IgD-negative memory B cell (primary cell): ENCODE results near the gene SNRPB2. TPM values are rescaled to one million over a fixed set of nuclear protein-coding genes. Genes with fewer than 3 reads are reported as not detected.

ENCODE experiments used
- H3K27ac Mint-ChIP-seq, 3 donors: one replicate each; pipeline ENCODE4 v1.8.0; 2020 to 2022; ENCODE audit warnings: mild to moderate bottlenecking in 3 of 3, mixed read lengths in 3 of 3, moderate library complexity in 1 of 3
- H3K27me3 Mint-ChIP-seq: one replicate; pipeline ENCODE4 v1.8.0; 2021; ENCODE audit warnings: mixed read lengths
- H3K36me3 Mint-ChIP-seq: one replicate; pipeline ENCODE4 v1.8.0; 2020; ENCODE audit warnings: mild to moderate bottlenecking, mixed read lengths
- H3K4me1 Mint-ChIP-seq, 3 donors: one replicate each; pipeline ENCODE4 v1.8.0; 2020 to 2022; ENCODE audit warnings: mixed read lengths in 3 of 3, mild to moderate bottlenecking in 1 of 3
- H3K4me3 Mint-ChIP-seq, 4 donors: one replicate each; pipeline ENCODE4 v1.8.0; 2020 to 2022; ENCODE audit warnings: mild to moderate bottlenecking in 4 of 4, mixed read lengths in 4 of 4, moderate library complexity in 3 of 4
- H3K9me3 Mint-ChIP-seq, 3 donors: one replicate each; pipeline ENCODE4 v1.8.0; 2020 to 2021; ENCODE audit warnings: mixed read lengths in 3 of 3, mild to moderate bottlenecking in 1 of 3
- polyA plus RNA-seq: library from polyadenylated mRNA; unstranded; fragments of 300-500 nt; fragmentation: Illumina TruSeq; gene quantifications from one replicate; pipeline ENCODE4 v1.2.3, GENCODE V29; 2021

Gene SNRPB2
- polyA plus RNA-seq, 1 donor from 2014 or later = 82.4 TPM

DNA sequence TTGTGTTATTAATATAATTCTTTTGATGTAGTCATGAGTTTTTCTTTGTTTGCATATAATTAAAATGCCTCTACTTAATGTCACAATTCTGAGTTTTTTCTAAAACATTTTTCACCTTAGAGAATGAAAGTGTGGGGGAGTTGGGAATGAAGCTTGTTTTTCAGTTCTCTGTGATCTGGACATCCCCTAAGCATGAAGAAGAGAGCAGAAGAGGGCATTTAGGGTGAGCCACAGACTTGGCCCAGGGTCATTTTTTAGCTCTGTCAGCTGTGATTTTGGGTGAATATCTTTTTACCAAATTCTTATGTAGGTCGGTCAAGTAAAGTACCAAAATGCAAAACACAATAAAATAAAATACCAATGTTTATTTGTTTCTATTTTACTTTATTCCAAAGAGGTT is 22.3 kb downstream of the SNRPB2 start:
- H3K27ac Mint-ChIP-seq = no peak overlapping the region
- H3K9me3 Mint-ChIP-seq = peaks cover 0 to 6% (median 5%) of the 10 kb centered on the region in 3 donors
- peaks cover 19% of the 10 kb centered on the region for H3K27me3 Mint-ChIP-seq
- H3K4me1 Mint-ChIP-seq = no peaks in the 10 kb centered on the region
- H3K4me3 Mint-ChIP-seq = no peak overlapping the region
- peaks cover 2% of the 10 kb centered on the region for H3K36me3 Mint-ChIP-seq

DNA sequence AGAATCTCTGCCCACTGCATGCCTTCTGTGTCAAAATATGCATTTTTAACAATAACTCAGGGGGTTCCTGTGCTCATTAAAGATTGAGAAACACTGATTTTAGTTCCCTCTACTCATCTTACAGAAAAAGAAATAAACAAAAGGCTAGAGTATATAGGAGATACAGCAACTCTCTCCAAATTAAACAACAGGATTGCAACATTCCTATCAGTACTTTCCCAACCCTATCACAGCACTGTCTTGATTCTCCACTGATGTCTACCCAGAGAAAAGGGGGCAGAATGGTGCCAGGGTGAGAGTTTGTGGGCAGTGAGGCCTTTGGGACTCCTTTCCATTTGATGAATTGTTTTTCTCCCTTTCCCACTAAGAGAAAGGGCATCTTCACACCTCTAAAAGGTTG is 23.1 kb downstream of the SNRPB2 start:
- peaks cover 0 to 6% (median 5%) of the 10 kb centered on the region in 3 donors for H3K9me3 Mint-ChIP-seq
- no peak overlapping the region for H3K27ac Mint-ChIP-seq
- no peak overlapping the region for H3K4me3 Mint-ChIP-seq
- H3K36me3 Mint-ChIP-seq = peaks cover 2% of the 10 kb centered on the region
- H3K4me1 Mint-ChIP-seq = no peaks in the 10 kb centered on the region
- H3K27me3 Mint-ChIP-seq = peaks cover 22% of the 10 kb centered on the region

DNA sequence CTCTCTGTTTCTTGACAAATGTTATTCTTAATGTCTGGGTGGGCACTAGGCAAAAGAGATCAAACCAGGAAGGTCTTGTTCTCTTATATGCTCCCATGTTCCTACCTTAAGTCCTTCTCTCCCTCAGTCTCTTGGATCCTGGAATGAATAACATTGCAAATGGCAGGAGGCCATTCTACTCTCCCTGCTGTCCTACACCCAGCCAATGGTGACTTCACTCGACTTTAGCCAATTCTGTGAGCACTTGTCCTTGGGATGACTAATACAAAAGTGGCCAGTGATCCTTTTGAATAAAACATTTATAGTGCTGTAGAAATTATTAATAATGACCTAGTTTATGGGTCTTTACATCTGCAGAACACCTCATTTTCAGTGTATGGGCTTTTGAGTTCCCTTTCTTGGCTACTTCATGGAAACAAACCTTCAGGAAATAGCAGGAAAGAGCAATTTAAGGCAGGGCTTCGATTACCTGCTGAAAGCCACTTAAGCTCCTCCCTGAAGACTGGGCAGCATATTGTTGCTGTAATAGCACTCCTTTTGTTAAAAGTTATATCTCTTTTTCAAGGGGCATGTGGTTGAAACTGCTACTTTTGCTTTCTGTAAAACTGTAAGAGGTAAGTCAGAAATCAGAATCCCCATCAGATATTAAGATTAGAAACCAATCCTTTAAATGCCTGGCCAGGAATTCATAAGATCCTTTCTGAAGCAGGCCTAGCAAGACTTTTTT is 28.8 kb downstream of the SNRPB2 start:
- Mint-ChIP-seq H3K4me3 (no peak overlapping the region), H3K27ac (no peak overlapping the region), H3K36me3 (no peaks in the 10 kb centered on the region), H3K9me3 (peaks cover 0 to 5% (median 5%) of the 10 kb centered on the region in 3 donors), H3K4me1 (peaks cover 0 to 1% (median 0%) of the 10 kb centered on the region in 3 donors), H3K27me3 (peaks cover 17% of the 10 kb centered on the region)

DNA sequence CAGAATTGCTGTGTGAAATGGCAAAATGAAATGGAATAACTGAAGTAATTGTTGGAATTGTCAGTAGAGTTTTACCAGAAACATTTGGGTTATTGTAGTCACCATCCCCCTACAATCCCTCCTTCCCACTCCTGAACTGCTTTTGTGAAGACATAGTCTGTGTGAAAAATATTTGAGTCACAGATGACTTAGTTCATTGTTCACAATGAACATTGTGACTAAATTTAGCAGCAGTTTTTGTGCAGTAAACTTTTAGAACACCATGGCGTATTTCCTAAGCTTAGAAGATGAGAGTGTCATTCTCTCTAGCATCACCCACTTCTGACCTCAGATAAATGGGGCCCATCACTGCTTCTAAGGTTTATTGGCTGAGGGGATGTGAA is 29.3 kb downstream of the SNRPB2 start:
- no peak overlapping the region for H3K27ac Mint-ChIP-seq
- no peaks in the 10 kb centered on the region for H3K36me3 Mint-ChIP-seq
- peaks cover 0 to 1% (median 0%) of the 10 kb centered on the region in 3 donors for H3K4me1 Mint-ChIP-seq
- H3K27me3 Mint-ChIP-seq = peaks cover 19% of the 10 kb centered on the region
- no peak overlapping the region for H3K4me3 Mint-ChIP-seq
- peaks cover 0 to 5% (median 3%) of the 10 kb centered on the region in 3 donors for H3K9me3 Mint-ChIP-seq

DNA sequence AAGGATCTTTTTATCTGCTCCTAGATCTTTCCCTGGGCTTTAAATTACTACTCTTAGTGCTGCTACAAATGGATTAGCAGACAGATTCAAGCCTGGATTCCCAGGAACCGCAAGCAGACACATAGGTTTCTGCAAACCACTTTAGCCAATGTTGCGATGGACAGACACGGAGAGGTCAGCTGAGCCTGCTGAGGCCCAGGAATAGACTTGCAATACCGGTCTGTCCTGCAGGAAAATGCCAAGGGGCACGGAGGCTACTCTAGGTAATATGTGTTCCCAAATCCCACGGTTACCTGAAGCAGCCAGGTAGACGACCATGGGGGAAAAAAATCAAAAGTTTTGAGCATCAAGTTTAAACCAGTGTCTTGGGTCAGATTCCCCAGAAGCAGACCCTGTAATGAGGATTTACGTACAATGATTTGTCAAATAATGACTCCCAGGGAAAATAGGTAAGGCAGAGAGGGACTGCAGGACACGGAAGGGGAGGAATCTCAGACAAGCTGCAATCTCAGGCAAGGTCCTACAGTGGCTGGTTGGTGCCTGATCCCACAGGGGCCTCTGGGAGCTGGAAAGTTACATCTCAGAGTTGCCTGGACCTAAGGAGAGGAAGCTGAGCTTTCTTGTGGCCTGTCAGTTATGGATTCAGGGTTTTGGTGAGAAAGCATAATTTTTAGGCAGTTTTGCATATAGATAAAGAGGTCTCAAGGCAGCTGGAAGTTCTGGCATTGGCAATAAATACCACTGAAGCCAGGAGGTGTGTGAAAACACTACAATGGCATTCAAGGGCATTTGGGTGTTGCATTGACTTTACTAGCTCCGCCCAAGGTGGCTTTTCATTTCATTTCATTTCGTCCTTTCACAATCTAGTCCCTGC is 30.8 kb downstream of the SNRPB2 start:
- Mint-ChIP-seq H3K27me3 (peaks cover 21% of the 10 kb centered on the region), H3K36me3 (no peaks in the 10 kb centered on the region), H3K4me1 (peaks cover 0 to 1% (median 0%) of the 10 kb centered on the region in 3 donors), H3K9me3 (peaks cover 0 to 5% (median 0%) of the 10 kb centered on the region in 3 donors), H3K27ac (no peak overlapping the region), H3K4me3 (no peak overlapping the region)

DNA sequence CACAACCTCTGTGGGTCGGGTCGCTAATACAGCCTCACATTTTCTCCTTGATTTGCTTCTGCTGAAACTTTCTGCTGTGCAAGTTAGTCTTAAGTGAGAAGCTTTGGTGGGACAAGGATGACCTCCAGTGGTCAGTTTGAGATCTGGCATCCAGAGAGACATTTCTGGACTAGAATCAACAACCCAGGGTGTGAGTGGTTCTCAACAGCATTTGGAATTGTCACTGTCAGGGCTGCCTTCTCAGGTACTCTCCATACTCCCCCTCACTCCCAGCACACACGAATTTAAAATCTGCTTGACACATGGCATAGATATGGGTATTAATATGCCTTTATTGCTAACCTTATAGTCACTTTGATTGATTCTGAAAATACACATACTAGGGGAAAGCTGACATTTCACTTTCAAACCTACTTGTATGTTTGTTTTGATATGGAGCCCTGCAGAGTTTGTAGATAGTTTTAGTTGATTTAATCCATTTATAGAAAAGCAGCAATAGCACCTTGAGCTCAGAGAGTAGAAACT is 31.5 kb downstream of the SNRPB2 start:
- Mint-ChIP-seq H3K4me3 (no peak overlapping the region), H3K27me3 (peaks cover 21% of the 10 kb centered on the region)

DNA sequence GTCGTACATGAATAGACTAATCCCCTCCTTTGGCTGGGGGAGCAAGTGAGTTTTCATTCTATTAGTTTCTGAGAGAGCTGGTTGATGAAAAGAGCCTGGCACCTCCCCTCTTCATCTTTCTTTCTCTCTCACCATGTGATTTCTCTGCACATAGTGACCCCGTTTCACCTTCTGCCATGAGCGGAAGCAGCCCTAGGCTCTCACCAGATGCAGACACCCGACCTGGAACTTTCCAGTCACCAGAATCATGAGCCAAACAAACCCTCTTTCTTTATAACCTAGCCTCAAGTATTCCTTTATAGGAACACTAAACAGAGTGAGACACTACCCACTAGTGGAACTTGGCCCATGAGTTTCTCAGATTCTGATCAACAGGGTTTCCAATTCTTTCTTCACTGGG is 34.7 kb downstream of the SNRPB2 start:
- Mint-ChIP-seq H3K36me3 (peaks cover 3% of the 10 kb centered on the region), H3K4me3 (no peak overlapping the region), H3K27me3 (peaks cover 13% of the 10 kb centered on the region), H3K4me1 (peaks cover 0 to 1% (median 0%) of the 10 kb centered on the region in 3 donors), H3K9me3 (no peaks in the 10 kb centered on the region), H3K27ac (no peak overlapping the region)

More for the DNA sequence above, 31.5 kb downstream of the SNRPB2 start:
- peaks cover 0 to 1% (median 0%) of the 10 kb centered on the region in 3 donors for H3K4me1 Mint-ChIP-seq
- H3K27ac Mint-ChIP-seq = no peak overlapping the region
- H3K36me3 Mint-ChIP-seq = no peaks in the 10 kb centered on the region
- H3K9me3 Mint-ChIP-seq = peaks cover 0 to 1% (median 0%) of the 10 kb centered on the region in 3 donors

DNA sequence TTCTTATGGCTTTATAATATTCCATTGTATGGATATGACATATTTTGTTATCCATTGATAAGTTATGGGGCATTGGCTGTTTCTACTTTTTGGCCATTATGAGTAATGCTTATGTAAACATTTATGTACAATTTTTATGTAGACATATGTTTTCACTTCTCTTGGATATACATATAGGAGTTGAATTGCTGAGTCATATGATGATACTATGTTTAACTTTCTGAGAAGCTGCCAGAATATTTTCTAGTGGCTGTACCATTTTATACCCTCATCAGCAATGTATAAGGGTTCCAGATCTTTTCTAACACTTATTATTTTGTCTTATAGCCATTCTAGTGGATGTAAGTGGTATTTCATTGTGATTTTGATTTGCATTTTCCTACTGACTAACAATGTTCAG is 41.4 kb downstream of the SNRPB2 start:
- Mint-ChIP-seq H3K27me3 (peaks cover 5% of the 10 kb centered on the region), H3K36me3 (peaks cover 3% of the 10 kb centered on the region), H3K27ac (no peak overlapping the region), H3K4me3 (no peak overlapping the region), H3K4me1 (no peaks in the 10 kb centered on the region), H3K9me3 (peaks cover 0 to 4% (median 2%) of the 10 kb centered on the region in 3 donors)

DNA sequence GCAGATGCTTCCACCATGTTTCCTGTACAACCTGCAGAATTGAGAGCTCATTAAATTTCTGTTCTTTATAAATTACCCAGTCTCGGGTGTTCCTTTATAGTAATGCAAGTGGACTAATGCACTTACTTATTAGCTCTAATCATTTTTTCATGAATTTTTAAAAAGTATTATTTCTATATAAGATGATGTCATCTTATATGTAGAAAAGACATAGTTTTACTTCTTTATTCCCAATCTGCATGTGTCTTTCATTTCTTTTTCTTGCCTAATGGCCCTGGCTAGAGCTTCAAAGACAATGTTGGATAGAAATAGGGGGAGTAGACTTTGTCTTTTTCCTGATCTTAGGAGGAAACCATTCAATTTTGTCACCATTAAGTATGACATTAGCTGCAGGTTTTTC is 46.1 kb downstream of the SNRPB2 start:
- H3K4me3 Mint-ChIP-seq = no peak overlapping the region
- H3K36me3 Mint-ChIP-seq = no peaks in the 10 kb centered on the region
- peaks cover 7% of the 10 kb centered on the region for H3K27me3 Mint-ChIP-seq
- no peak overlapping the region for H3K27ac Mint-ChIP-seq
- no peaks in the 10 kb centered on the region for H3K4me1 Mint-ChIP-seq
- H3K9me3 Mint-ChIP-seq = peaks cover 2 to 7% (median 2%) of the 10 kb centered on the region in 3 donors

DNA sequence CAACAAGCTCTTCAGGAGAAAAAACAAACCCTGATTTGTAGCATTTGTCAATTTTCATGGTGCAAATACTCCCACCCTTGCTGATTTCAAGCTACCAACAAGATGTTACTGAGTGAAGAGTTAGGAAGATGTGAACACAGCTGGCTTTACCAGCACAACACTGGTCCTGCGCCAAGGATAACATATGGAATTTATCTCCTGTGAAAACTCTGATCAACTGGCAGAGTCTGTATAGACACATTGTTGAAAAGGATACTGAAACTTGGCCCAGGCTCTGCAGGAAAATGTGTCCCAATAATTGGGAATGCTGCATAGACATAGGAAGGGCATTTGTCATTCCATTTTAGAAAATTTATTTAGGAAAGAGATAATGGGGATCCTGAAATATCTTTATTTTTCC is 47.3 kb downstream of the SNRPB2 start:
- no peak overlapping the region for H3K27ac Mint-ChIP-seq
- no peak overlapping the region for H3K4me3 Mint-ChIP-seq
- H3K9me3 Mint-ChIP-seq = peaks cover 2 to 7% (median 2%) of the 10 kb centered on the region in 3 donors
- no peaks in the 10 kb centered on the region for H3K4me1 Mint-ChIP-seq
- no peaks in the 10 kb centered on the region for H3K36me3 Mint-ChIP-seq
- H3K27me3 Mint-ChIP-seq = peaks cover 8% of the 10 kb centered on the region

DNA sequence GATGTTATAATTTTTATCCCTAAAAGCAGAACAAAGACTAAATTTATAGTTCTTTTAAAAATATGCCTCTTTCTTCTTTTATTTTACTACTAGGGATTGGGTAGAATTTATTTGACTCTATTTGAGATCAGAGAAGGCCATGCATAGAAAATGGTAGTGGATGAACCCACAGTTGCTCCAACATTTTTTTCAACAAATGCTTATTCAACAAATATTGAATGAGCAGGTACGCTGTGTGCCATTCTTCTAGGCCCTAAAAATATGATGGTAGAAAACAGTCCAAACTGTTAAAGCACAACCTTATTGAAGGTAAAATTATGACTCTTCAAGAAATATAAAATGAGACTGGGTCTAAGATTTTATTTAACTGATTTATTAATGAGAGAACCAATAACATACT is 48.3 kb downstream of the SNRPB2 start:
- Mint-ChIP-seq H3K27ac (no peak overlapping the region), H3K36me3 (no peaks in the 10 kb centered on the region), H3K9me3 (peaks cover 2 to 7% (median 2%) of the 10 kb centered on the region in 3 donors), H3K27me3 (peaks cover 9% of the 10 kb centered on the region), H3K4me3 (no peak overlapping the region), H3K4me1 (no peaks in the 10 kb centered on the region)

DNA sequence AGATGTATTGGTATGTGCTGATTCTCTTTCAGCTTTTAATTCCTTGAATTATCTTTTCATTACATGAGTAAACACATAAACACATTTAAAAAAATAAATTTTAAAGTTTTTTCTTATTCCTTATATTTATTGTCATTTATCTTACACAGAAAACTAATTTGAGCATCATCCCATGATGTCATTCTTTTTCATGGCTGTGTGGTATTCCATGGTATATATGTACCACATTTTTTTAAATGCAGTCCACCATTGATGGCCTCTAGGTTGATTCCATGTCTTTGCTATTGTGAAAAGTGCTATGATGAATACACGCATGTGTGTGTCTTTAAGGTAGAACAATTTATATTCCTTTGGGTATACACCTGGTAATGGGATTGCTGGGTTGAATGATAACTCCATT is 51.7 kb downstream of the SNRPB2 start:
- Mint-ChIP-seq H3K4me1 (no peaks in the 10 kb centered on the region), H3K9me3 (peaks cover 0 to 7% (median 0%) of the 10 kb centered on the region in 3 donors), H3K27me3 (peaks cover 7% of the 10 kb centered on the region), H3K27ac (no peak overlapping the region), H3K36me3 (no peaks in the 10 kb centered on the region), H3K4me3 (no peak overlapping the region)

DNA sequence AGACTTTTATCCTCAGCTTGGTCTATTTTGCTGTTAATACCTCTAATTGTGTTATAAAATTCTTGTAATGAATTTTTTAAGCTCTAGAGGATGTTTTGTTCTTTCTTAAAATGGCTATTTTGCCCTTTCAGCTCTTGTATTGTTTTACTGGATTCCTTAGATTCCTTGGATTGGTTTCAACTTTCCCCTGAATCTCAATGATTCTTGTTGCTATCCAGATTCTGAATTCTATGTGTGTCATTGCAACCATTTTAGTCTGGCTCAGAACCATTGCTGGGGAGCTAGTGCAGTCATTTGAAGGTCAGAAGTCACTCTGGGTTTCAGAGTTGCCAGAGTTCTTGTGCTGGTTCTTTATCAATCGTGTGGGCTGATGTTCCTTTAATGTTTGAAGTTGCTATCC is 55.4 kb downstream of the SNRPB2 start:
- no peak overlapping the region for H3K27ac Mint-ChIP-seq
- H3K36me3 Mint-ChIP-seq = no peaks in the 10 kb centered on the region
- H3K9me3 Mint-ChIP-seq = peaks cover 0 to 8% (median 3%) of the 10 kb centered on the region in 3 donors
- H3K4me3 Mint-ChIP-seq = no peak overlapping the region
- H3K4me1 Mint-ChIP-seq = no peaks in the 10 kb centered on the region
- peaks cover 7% of the 10 kb centered on the region for H3K27me3 Mint-ChIP-seq
